ENCODE results near the gene BRSK2. TPM values are rescaled to one million over a fixed set of nuclear protein-coding genes. Genes with fewer than 3 reads are reported as not detected.

Gene BRSK2
- total RNA-seq, 1 donor from 2014 or later = 0.06 TPM

GRCh38 chr11:1371836-1372465 is 17.8 kb upstream of the BRSK2 start:
- no peak for DNase-seq (ENCODE audit: low read depth)
- H3K4me3 ChIP-seq (ENCODE audit: low read depth, low read length) = no peak overlapping the region
- TF ChIP-seq CTCF (conservative IDR thresholded peaks at IDR 0.05; ENCODE audit: low read depth, low read length) = no peak

GRCh38 chr11:1372660-1373059 is 17.1 kb upstream of the BRSK2 start:
- TF ChIP-seq CTCF (conservative IDR thresholded peaks at IDR 0.05; ENCODE audit: low read depth, low read length) = no peak
- no peak for DNase-seq (ENCODE audit: low read depth)
- H3K4me3 ChIP-seq (ENCODE audit: low read depth, low read length) = no peak overlapping the region

GRCh38 chr11:1373536-1374214 is 16.1 kb upstream of the BRSK2 start:
- no peak for DNase-seq (ENCODE audit: low read depth)
- no peak for TF ChIP-seq CTCF (conservative IDR thresholded peaks at IDR 0.05; ENCODE audit: low read depth, low read length)
- no peak overlapping the region for H3K4me3 ChIP-seq (ENCODE audit: low read depth, low read length)

- no peak for DNase-seq (ENCODE audit: low read depth)
- TF ChIP-seq CTCF (conservative IDR thresholded peaks at IDR 0.05; ENCODE audit: low read depth, low read length) = no peak
Observed at GRCh38 chr11:1375161-1375954, 14.4 kb upstream of the BRSK2 start.

GRCh38 chr11:1375955-1376258 is 13.8 kb upstream of the BRSK2 start:
- TF ChIP-seq CTCF (conservative IDR thresholded peaks at IDR 0.05; ENCODE audit: low read depth, low read length) = no peak
- DNase-seq (ENCODE audit: low read depth) = no peak
- no peak overlapping the region for H3K4me3 ChIP-seq (ENCODE audit: low read depth, low read length)

More at GRCh38 chr11:1375161-1375954, 14.4 kb upstream of the BRSK2 start:
- no peak overlapping the region for H3K4me3 ChIP-seq (ENCODE audit: low read depth, low read length)

GRCh38 chr11:1377231-1377780 is 12.4 kb upstream of the BRSK2 start:
- no peak overlapping the region for H3K4me3 ChIP-seq (ENCODE audit: low read depth, low read length)
- no peak for DNase-seq (ENCODE audit: low read depth)
- no peak for TF ChIP-seq CTCF (conservative IDR thresholded peaks at IDR 0.05; ENCODE audit: low read depth, low read length)
